HL-60 (cell line): ENCODE results near the gene TEX101.

ENCODE experiments used
- DNase-seq, 2 experiments: peaks; one replicate each; pipeline ENCODE4 v3.0.0-alpha.2; 2010 to 2020; ENCODE audit warnings: low read depth in 1 of 2, low spot score in 1 of 2
- H3K27ac ChIP-seq: fragments of 250-450 bp; sonication (Bioruptor Pico); replicated peaks from 2 replicates; pipeline ENCODE4 v1.5.1; 2020; ENCODE audit warnings: mild to moderate bottlenecking, moderate library complexity
- H3K27me3 ChIP-seq: fragments of 250-450 bp; sonication (Bioruptor Pico); 2 replicates; pipeline ENCODE4 v1.5.1; 2021; ENCODE audit warnings: mild to moderate bottlenecking, moderate library complexity; ENCODE audit not compliant: insufficient read depth, poor library complexity, severe bottlenecking
- H3K4me3 ChIP-seq: replicated peaks from 2 replicates; pipeline ENCODE4 v1.5.1; 2011; ENCODE audit warnings: mild to moderate bottlenecking, control low read depth, low read length; ENCODE audit not compliant: insufficient read depth
- GABPA ChIP-seq: IDR thresholded peaks from 2 replicates; pipeline ENCODE4 v1.6.1; 2012; ENCODE audit warnings: low read depth
- POLR2AphosphoS5 ChIP-seq: IDR thresholded peaks from 2 replicates; pipeline ENCODE4 v1.6.1; 2012; ENCODE audit warnings: low read depth
- SPI1 ChIP-seq: IDR thresholded peaks from 2 replicates; pipeline ENCODE4 v1.6.1; 2012; ENCODE audit warnings: low read depth, mild to moderate bottlenecking, borderline replicate concordance
- TF ChIP-seq, protein P1 (sequence below): IDR thresholded peaks from 2 replicates; pipeline ENCODE4 v1.6.1; 2012; ENCODE audit warnings: low read depth; ENCODE audit not compliant: insufficient replicate concordance
- TF ChIP-seq, protein P2 (sequence below): IDR thresholded peaks from one replicate; pipeline ENCODE4 v1.5.1; 2011; ENCODE audit warnings: low read length, control low read depth, inconsistent platforms; ENCODE audit not compliant: insufficient read depth

Gene TEX101

DNA sequence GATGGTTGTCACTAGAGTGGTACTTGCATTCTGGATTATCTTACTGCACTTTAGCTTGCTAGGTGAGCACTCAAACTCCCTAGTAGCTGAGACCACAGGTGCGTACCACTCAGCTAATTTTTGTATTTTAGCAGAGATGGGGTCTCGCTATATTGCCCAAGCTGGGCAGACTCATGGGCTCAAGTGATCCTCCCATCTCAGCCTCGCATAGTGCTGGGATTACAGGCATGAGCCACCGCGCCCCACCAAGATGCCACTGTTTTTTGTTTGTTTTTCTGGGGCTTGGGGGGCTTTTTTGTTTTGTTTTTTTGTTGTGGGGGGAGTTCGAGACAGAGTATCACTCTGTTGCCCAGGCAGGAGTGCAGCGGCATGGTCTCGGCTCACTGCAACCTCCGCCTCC, 33.0 kb downstream of the TEX101 start:
- H3K27me3 ChIP-seq, result no peaks in the 10 kb centered on the region
- no peak overlapping the region for H3K4me3 ChIP-seq
- TF ChIP-seq POLR2AphosphoS5 (no peak), SPI1 (no peak)
- TF ChIP-seq, protein P1, sequence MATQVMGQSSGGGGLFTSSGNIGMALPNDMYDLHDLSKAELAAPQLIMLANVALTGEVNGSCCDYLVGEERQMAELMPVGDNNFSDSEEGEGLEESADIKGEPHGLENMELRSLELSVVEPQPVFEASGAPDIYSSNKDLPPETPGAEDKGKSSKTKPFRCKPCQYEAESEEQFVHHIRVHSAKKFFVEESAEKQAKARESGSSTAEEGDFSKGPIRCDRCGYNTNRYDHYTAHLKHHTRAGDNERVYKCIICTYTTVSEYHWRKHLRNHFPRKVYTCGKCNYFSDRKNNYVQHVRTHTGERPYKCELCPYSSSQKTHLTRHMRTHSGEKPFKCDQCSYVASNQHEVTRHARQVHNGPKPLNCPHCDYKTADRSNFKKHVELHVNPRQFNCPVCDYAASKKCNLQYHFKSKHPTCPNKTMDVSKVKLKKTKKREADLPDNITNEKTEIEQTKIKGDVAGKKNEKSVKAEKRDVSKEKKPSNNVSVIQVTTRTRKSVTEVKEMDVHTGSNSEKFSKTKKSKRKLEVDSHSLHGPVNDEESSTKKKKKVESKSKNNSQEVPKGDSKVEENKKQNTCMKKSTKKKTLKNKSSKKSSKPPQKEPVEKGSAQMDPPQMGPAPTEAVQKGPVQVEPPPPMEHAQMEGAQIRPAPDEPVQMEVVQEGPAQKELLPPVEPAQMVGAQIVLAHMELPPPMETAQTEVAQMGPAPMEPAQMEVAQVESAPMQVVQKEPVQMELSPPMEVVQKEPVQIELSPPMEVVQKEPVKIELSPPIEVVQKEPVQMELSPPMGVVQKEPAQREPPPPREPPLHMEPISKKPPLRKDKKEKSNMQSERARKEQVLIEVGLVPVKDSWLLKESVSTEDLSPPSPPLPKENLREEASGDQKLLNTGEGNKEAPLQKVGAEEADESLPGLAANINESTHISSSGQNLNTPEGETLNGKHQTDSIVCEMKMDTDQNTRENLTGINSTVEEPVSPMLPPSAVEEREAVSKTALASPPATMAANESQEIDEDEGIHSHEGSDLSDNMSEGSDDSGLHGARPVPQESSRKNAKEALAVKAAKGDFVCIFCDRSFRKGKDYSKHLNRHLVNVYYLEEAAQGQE, result no peak
- H3K27ac ChIP-seq, result no peak overlapping the region
- no peak for DNase-seq

DNA sequence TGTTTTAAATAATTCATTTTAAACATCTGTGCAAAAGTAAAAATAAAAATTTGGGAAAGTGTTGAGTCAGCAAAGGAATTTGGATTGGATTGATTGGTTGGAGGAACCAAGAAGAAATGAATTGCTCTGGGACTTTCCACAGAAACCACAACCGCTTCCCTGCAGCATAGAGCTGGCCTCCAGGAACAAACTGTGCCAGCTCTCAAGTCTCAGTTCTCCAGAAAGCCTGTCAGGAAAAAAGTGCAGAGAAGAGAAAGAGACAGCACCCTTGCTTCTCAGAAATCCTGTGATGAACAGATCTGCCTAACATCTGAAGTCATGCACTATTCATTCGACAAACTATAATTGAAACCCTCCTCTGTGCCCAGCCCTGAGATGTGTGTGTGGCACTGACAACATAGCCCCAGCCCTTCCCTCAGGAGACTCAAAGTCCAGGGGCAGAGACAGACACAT, 35.9 kb downstream of the TEX101 start:
- no peak overlapping the region for H3K27ac ChIP-seq
- no peak for DNase-seq
- H3K27me3 ChIP-seq, result no peaks in the 10 kb centered on the region
- H3K4me3 ChIP-seq, result no peak overlapping the region
- TF ChIP-seq, protein P1, result no peak
- no peak for TF ChIP-seq GABPA
- no peak for TF ChIP-seq POLR2AphosphoS5
- TF ChIP-seq, protein P2, sequence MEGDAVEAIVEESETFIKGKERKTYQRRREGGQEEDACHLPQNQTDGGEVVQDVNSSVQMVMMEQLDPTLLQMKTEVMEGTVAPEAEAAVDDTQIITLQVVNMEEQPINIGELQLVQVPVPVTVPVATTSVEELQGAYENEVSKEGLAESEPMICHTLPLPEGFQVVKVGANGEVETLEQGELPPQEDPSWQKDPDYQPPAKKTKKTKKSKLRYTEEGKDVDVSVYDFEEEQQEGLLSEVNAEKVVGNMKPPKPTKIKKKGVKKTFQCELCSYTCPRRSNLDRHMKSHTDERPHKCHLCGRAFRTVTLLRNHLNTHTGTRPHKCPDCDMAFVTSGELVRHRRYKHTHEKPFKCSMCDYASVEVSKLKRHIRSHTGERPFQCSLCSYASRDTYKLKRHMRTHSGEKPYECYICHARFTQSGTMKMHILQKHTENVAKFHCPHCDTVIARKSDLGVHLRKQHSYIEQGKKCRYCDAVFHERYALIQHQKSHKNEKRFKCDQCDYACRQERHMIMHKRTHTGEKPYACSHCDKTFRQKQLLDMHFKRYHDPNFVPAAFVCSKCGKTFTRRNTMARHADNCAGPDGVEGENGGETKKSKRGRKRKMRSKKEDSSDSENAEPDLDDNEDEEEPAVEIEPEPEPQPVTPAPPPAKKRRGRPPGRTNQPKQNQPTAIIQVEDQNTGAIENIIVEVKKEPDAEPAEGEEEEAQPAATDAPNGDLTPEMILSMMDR, result no peak
- TF ChIP-seq SPI1, result no peak

DNA sequence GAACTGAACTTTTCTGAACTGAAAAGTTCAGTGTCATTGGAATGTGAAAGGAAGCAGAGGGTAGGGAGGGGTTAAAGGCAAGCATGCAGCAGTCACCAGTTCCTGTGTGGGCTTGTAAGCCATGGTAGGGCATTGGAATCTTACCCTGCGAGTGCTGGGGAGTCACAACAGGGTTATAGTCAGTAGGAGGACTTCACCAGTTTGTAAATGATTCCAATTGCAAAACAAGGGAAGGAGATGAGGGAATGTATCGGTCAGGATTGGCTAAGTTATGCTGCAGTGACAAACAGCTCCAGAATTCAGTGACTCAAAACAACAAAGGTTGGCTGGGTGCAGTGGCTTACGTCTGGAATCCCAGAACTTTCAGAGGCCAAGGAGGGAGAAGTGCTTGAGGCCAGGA, 37.9 kb downstream of the TEX101 start:
- TF ChIP-seq, protein P1, result no peak
- TF ChIP-seq SPI1 (no peak), POLR2AphosphoS5 (no peak)
- Histone ChIP-seq H3K27ac (no peak overlapping the region), H3K27me3 (no peaks in the 10 kb centered on the region), H3K4me3 (no peak overlapping the region)
- no peak for DNase-seq

DNA sequence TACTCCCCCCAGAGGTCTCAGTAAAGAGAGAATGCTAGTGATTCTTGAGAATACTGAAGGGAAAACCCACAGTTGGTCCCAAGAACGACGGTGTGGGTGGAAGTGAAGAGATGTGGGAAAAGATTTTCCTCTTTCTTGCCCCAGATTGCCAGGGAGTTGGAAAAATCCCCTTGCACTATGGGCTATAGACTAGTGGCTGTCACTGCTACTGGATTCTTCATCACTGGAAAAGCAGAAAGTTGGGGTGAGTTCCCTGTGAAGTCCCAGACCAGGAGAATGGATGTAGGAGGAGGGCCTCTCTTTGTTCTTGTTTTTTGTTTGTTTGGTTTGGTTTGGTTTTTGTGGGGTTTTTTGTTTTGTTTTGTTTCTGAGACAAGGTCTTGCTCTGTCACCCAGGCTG, 39.3 kb downstream of the TEX101 start:
- Histone ChIP-seq H3K4me3 (no peak overlapping the region), H3K27ac (no peak overlapping the region), H3K27me3 (no peaks in the 10 kb centered on the region)
- no peak for DNase-seq
- TF ChIP-seq SPI1, result no peak
- TF ChIP-seq, protein P1, result no peak
- TF ChIP-seq, protein P2, result no peak
- no peak for TF ChIP-seq GABPA
- TF ChIP-seq POLR2AphosphoS5, result no peak
